Measurements from ENCODE around the gene CFDP1.
A peak's percentile ranks its signal among the peaks of the same experiment; 100 is the strongest.
"Not testable (repeated sequence)": the region's sequence is repeated elsewhere in the genome, so short reads cannot be mapped to it uniquely, and the experiment has no call there.

CFDP1 gene

DNA sequence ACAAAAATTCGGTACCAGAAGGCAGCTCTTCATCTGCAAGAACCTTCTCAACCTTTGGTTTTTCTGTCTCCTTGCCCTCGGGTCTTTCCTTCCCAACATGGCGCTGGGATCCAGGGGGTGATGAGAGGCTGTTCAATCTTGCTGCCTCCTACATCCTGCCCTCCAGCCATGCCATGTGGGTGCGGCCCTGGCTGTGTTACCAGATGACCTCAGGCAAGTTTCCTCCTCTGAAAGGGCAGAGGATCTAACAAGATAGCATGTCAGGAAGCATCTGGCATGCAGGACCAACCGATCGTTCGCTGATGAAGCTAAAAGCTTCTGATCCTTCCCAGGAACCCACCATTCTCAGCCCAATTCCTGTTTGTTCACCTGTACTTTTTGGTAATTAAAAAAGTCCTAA lies 145.1 kb downstream of the CFDP1 start:
- no peak for TF ChIP-seq CTCF (conservative IDR thresholded peaks at IDR 0.05; ENCODE audit: low read depth)
- peak overlapping the region; percentile 59 for H3K27ac ChIP-seq
- DNase-seq (ENCODE audit: low spot score) = no peak
- CTCF ChIA-PET = no interaction called here
- POLR2A ChIA-PET (ENCODE audit: low non-redundant PET) = no interaction called here

DNA sequence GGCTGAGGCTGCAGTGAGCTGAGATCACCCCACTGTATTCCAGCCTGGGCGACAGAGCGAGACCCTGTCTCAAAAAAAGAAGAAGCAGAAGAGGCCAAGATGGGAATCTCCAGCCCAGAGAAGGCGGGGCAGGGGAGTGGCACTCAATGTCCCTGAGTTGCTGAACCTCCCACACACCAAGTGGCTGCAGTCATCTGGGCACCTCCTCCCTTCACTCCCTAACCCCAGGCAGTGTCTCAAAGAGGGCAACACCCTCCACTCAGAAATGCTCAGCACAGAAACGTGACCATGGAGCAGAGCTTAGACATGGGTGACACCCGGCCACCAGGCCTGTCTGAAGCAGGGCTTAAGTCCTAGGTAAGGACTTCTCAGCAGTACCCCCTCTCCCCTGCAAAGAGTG lies 145.6 kb downstream of the CFDP1 start:
- POLR2A ChIA-PET (ENCODE audit: low non-redundant PET) = no interaction called here
- TF ChIP-seq CTCF (conservative IDR thresholded peaks at IDR 0.05; ENCODE audit: low read depth) = no peak
- DNase-seq (ENCODE audit: low spot score) = no peak
- CTCF ChIA-PET = no interaction called here
- peak overlapping the region; percentile 59 for H3K27ac ChIP-seq

- no peak for TF ChIP-seq CTCF (conservative IDR thresholded peaks at IDR 0.05; ENCODE audit: low read depth)
- POLR2A ChIA-PET (ENCODE audit: low non-redundant PET) = no interaction called here
- DNase-seq (ENCODE audit: low spot score) = no peak
- CTCF ChIA-PET = no interaction called here
- no peak overlapping the region for H3K27ac ChIP-seq
Measured at GRCh38 chr16:75286389-75286788, 146.9 kb downstream of the CFDP1 start.

- CTCF ChIA-PET = interaction anchor here (0.6 to 2.2 kb wide), 5 partner anchors 11 to 1021 kb away, joined by 3 to 13 read pairs (median 3); no protein-coding TSS in a partner anchor
- DNase-seq (ENCODE audit: low spot score) = no peak
- POLR2A ChIA-PET (ENCODE audit: low non-redundant PET) = no interaction called here
- no peak for TF ChIP-seq CTCF (conservative IDR thresholded peaks at IDR 0.05; ENCODE audit: low read depth)
- H3K27ac ChIP-seq = peak overlapping the region; percentile 94
Measured at GRCh38 chr16:75282466-75283281, 150.6 kb downstream of the CFDP1 start.

DNA sequence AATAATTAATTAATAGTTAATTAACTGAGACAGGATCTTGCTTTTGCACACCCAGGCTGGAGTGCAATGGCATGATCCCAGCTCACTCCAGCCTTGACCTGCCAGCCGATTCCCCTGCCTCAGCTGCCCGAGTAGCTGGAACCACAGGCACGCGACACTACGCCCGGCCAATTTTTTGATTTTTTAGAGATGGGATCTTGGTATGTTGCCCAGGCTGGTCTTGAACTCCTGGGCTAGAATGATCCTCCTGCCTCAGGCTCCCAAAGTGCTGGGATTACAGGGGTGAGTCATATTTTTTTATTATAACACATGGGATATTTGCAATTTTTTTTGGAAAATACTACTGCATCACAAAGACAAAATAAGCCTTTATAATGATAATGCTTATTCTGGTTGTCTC lies 151.5 kb downstream of the CFDP1 start:
- POLR2A ChIA-PET (ENCODE audit: low non-redundant PET) = no interaction called here
- CTCF ChIA-PET = interaction anchor here (2.2 kb wide), 1 partner anchor 48 kb away, joined by 13 read pairs; no protein-coding TSS in a partner anchor
- DNase-seq (ENCODE audit: low spot score) = no peak
- TF ChIP-seq CTCF (conservative IDR thresholded peaks at IDR 0.05; ENCODE audit: low read depth) = no peak
- H3K27ac ChIP-seq = peak overlapping the region; percentile 94

DNA sequence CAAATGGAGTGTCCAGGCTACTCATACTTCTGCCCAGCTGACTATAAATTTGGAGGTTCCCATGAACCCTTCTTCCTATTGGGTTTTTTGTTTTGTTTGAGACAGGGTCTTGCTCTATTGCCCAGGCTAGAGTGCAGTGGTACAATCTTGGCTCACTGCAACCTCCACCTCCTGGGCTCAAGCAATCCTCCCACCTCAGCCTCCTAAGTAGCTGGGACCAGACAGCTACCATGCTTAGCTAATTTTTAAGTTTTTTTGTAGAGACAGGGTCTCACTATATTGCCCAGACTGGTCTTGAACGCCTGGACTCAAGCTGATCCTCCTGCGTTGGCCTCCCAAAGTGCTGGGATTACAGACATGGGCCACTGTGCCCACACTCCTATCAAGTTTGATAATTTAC lies 152.3 kb downstream of the CFDP1 start:
- peak overlapping the region; percentile 94 for H3K27ac ChIP-seq
- CTCF ChIA-PET = interaction anchor here (0.6 to 0.7 kb wide), 2 partner anchors 69 to 205 kb away, joined by 3 read pairs; no protein-coding TSS in a partner anchor
- DNase-seq (ENCODE audit: low spot score); POLR2A ChIA-PET (ENCODE audit: low non-redundant PET): not testable (repeated sequence)

GRCh38 chr16:75280331-75280804 lies 152.9 kb downstream of the CFDP1 start:
- ChIA-PET POLR2A (ENCODE audit: low non-redundant PET) (no interaction called here), CTCF (interaction anchor here (0.6 kb wide), 1 partner anchor 1001 kb away, joined by 3 read pairs; no protein-coding TSS in a partner anchor)
- no peak for DNase-seq (ENCODE audit: low spot score)
- H3K27ac ChIP-seq = peak overlapping the region; percentile 94
- TF ChIP-seq CTCF (conservative IDR thresholded peaks at IDR 0.05; ENCODE audit: low read depth) = no peak
